HCT116 (cell line): ENCODE data around the gene USP15. TPM values are rescaled to one million over a fixed set of nuclear protein-coding genes. Genes with fewer than 3 reads are reported as not detected.

Experiments used
- ATAC-seq: fragments of 200-7000 bp; cut with Tn5 transposase; 2 replicates; pipeline ENCODE4 v1.9.1; 2020; ENCODE audit warnings: mild to moderate bottlenecking, moderate library complexity
- BruUV-seq: library from RNA; stranded (reverse); fragments of 400-500 nt; replicated peaks from 2 replicates; lab custom pipeline; 2021; lab: Mats Ljungman, UMichigan
- CTCF ChIA-PET: fragments of 300-600 bp; sonication (Branson Sonifier 250); formaldehyde crosslinking; loops from one replicate; lab custom pipeline; 2021; ENCODE audit warnings: antibody characterized with exemption; lab: Charles Lee
- POLR2A ChIA-PET: fragments of 300-600, 350-600 bp; sonication (Branson Sonifier 250); formaldehyde crosslinking; loops from one replicate; lab custom pipeline; 2021; ENCODE audit warnings: antibody characterized with exemption; lab: Charles Lee
- RAD21 ChIA-PET, 2 experiments: fragments of 300-600 bp; sonication (Branson Sonifier 250); formaldehyde crosslinking; loops; one replicate each; lab custom pipeline; 2023; ENCODE audit warnings: low total read pairs in 2 of 2; ENCODE audit not compliant: uncharacterized antibody in 2 of 2, unreplicated experiment in 2 of 2, low non-redundant PET in 1 of 2; lab: Charles Lee
- DNase-seq: peaks from one replicate; pipeline ENCODE4 v3.0.0-alpha.2; 2010; ENCODE audit warnings: low read depth, low spot score
- H2AFZ ChIP-seq: fragments of 200-600 bp; shearing (Covaris generic), sonication (generic); 2 replicates; pipeline ENCODE4 v1.6.1; 2017; ENCODE audit warnings: low read depth, mixed run types, mixed read lengths, antibody characterized with exemption, low read length; ENCODE audit not compliant: poor library complexity, severe bottlenecking
- H3K27ac ChIP-seq: 2 replicates; pipeline ENCODE4 v1.5.1; 2012; ENCODE audit warnings: low read depth, low read length
- H3K27me3 ChIP-seq: fragments of 200-600 bp; sonication (generic); 2 replicates; pipeline ENCODE4 v1.6.1; 2016; ENCODE audit warnings: mixed run types, low read length, mixed read lengths; ENCODE audit not compliant: insufficient read depth
- H3K36me3 ChIP-seq, 2 experiments: fragments of 200-500 bp in 1 of 2; fragments of 200-600 bp in 1 of 2; sonication (Bioruptor generic) in 1 of 2; sonication (generic) in 1 of 2; 2 replicates each; pipeline versions ENCODE4 v1.5.1 to v1.6.1; 2014 to 2016; ENCODE audit warnings: low read length in 2 of 2, inconsistent platforms in 1 of 2, mixed read lengths in 1 of 2, mixed run types in 1 of 2; ENCODE audit not compliant: insufficient read depth in 2 of 2, control insufficient read depth in 1 of 2
- H3K4me1 ChIP-seq, 2 experiments: fragments of 200-600 bp in 1 of 2; sonication (generic) in 1 of 2; 2 replicates each; pipeline versions ENCODE4 v1.5.1 to v1.6.1; 2012 to 2017; ENCODE audit warnings: low read length in 2 of 2, inconsistent platforms in 1 of 2, mild to moderate bottlenecking in 1 of 2, mixed read lengths in 1 of 2, mixed run types in 1 of 2, moderate library complexity in 1 of 2; ENCODE audit not compliant: insufficient read depth in 2 of 2, control insufficient read depth in 1 of 2
- H3K4me2 ChIP-seq: fragments of 200-600 bp; sonication (generic); 2 replicates; pipeline ENCODE4 v1.6.1; 2017; ENCODE audit warnings: mixed run types, low read length, mixed read lengths
- H3K4me3 ChIP-seq, 2 experiments: fragments of 200-600 bp in 1 of 2; sonication (generic) in 1 of 2; replicated peaks in 1 of 2; 2 replicates each; pipeline ENCODE4 v1.5.1; 2011 to 2016; ENCODE audit warnings: low read length in 2 of 2, control low read depth in 1 of 2, low read depth in 1 of 2, mild to moderate bottlenecking in 1 of 2, mixed read lengths in 1 of 2, mixed run types in 1 of 2
- H3K79me2 ChIP-seq: fragments of 200-600 bp; sonication (generic); 2 replicates; pipeline ENCODE4 v1.6.1; 2017; ENCODE audit warnings: mild to moderate bottlenecking, mixed run types, low read length, moderate library complexity, mixed read lengths; ENCODE audit not compliant: insufficient read depth
- H3K9ac ChIP-seq: fragments of 200-600 bp; sonication (generic); 2 replicates; pipeline ENCODE4 v1.6.1; 2016; ENCODE audit warnings: low read length, mixed read lengths
- H3K9me2 ChIP-seq: fragments of 200-600 bp; sonication (generic), shearing (Covaris generic); 2 replicates; pipeline ENCODE4 v1.6.1; 2017; ENCODE audit warnings: mixed run types, mild to moderate bottlenecking, moderate library complexity; ENCODE audit not compliant: insufficient read depth
- H3K9me3 ChIP-seq, 2 experiments: fragments of 200-500 bp in 1 of 2; fragments of 200-600 bp in 1 of 2; sonication (Bioruptor generic) in 1 of 2; sonication (generic) in 1 of 2; 2 replicates each; pipeline ENCODE4 v1.6.1; 2014 to 2017; ENCODE audit warnings: low read length in 2 of 2, mixed read lengths in 2 of 2, inconsistent platforms in 1 of 2, low read depth in 1 of 2, mild to moderate bottlenecking in 1 of 2, mixed run types in 1 of 2, moderate library complexity in 1 of 2; ENCODE audit not compliant: control insufficient read depth in 1 of 2, insufficient read depth in 1 of 2
- H4K20me1 ChIP-seq: fragments of 200-600 bp; sonication (generic), shearing (Covaris generic); 2 replicates; pipeline ENCODE4 v1.6.1; 2017; ENCODE audit warnings: mixed run types, mild to moderate bottlenecking, moderate library complexity; ENCODE audit not compliant: insufficient read depth
- CBX3 ChIP-seq: IDR thresholded peaks from 2 replicates; pipeline ENCODE4 v1.6.1; 2012; ENCODE audit warnings: low read depth
- CEBPB ChIP-seq: IDR thresholded peaks from 2 replicates; pipeline ENCODE4 v1.6.1; 2012; ENCODE audit warnings: low read depth
- CTCF ChIP-seq, 3 experiments: fragments of 200-600 bp in 1 of 3; sonication (generic) in 1 of 3; IDR thresholded peaks in 2 of 3; conservative IDR thresholded peaks in 1 of 3; 2 replicates each; pipeline ENCODE4 v1.5.1; 2012 to 2017; ENCODE audit warnings: low read depth in 2 of 3, low read length in 2 of 3, antibody characterized with exemption in 1 of 3, borderline replicate concordance in 1 of 3, control low read depth in 1 of 3, mild to moderate bottlenecking in 1 of 3, mixed read lengths in 1 of 3, mixed run types in 1 of 3, moderate library complexity in 1 of 3; ENCODE audit not compliant: insufficient read depth in 1 of 3
- ELF1 ChIP-seq: IDR thresholded peaks from 2 replicates; pipeline ENCODE4 v1.6.1; 2012; ENCODE audit warnings: low read depth, borderline replicate concordance
- EZH2 ChIP-seq: fragments of 200-600 bp; sonication (generic); IDR thresholded peaks from 2 replicates; pipeline ENCODE4 v1.6.1; 2017; ENCODE audit warnings: antibody characterized with exemption, mixed run types
- EZH2phosphoT487 ChIP-seq: fragments of 200-600 bp; IDR thresholded peaks from 2 replicates; pipeline ENCODE4 v1.6.1; 2018; ENCODE audit warnings: antibody characterized with exemption, borderline replicate concordance
- FOSL1 ChIP-seq: IDR thresholded peaks from 2 replicates; pipeline ENCODE4 v1.6.1; 2012; ENCODE audit warnings: low read depth
- JUND ChIP-seq: IDR thresholded peaks from 2 replicates; pipeline ENCODE4 v1.6.1; 2012
- MAX ChIP-seq: IDR thresholded peaks from 2 replicates; pipeline ENCODE4 v1.6.1; 2012
- POLR2A ChIP-seq: IDR thresholded peaks from 2 replicates; pipeline ENCODE4 v1.7.0; 2011; ENCODE audit warnings: borderline replicate concordance; ENCODE audit not compliant: insufficient read depth, insufficient read length; ENCODE audit errors: extremely low read depth
- REST ChIP-seq: IDR thresholded peaks from 2 replicates; pipeline ENCODE4 v1.6.1; 2012; ENCODE audit warnings: low read depth
- SIN3A ChIP-seq: IDR thresholded peaks from 2 replicates; pipeline ENCODE4 v1.6.1; 2012; ENCODE audit warnings: low read depth
- SRF ChIP-seq: IDR thresholded peaks from 2 replicates; pipeline ENCODE4 v1.6.1; 2012; ENCODE audit warnings: low read depth
- TCF7L2 ChIP-seq: IDR thresholded peaks from 2 replicates; pipeline ENCODE4 v1.7.0; 2011; ENCODE audit warnings: borderline replicate concordance, inconsistent platforms; ENCODE audit not compliant: insufficient read depth, insufficient read length; ENCODE audit errors: extremely low read depth
- YY1 ChIP-seq: IDR thresholded peaks from 2 replicates; pipeline ENCODE4 v1.6.1; 2011; ENCODE audit warnings: low read length, low read depth, moderate library complexity, mild to moderate bottlenecking; ENCODE audit not compliant: insufficient replicate concordance; ENCODE audit errors: extremely low read depth
- ZBTB33 ChIP-seq: IDR thresholded peaks from 2 replicates; pipeline ENCODE4 v1.6.1; 2011; ENCODE audit warnings: mild to moderate bottlenecking, low read length, moderate library complexity; ENCODE audit not compliant: insufficient replicate concordance; ENCODE audit errors: extremely low read depth
- ZFX ChIP-seq: fragments of 450-650 bp; IDR thresholded peaks from 2 replicates; pipeline ENCODE4 v1.6.1; 2017
- ZNF274 ChIP-seq: fragments of 200-500 bp; sonication (Bioruptor generic); IDR thresholded peaks from 2 replicates; pipeline ENCODE4 v1.6.1; 2014; ENCODE audit warnings: mild to moderate bottlenecking, low read depth, low read length, inconsistent platforms
- intact Hi-C: fragments of 100-400 bp; cut with micrococcal nuclease; formaldehyde crosslinking; loops from 2 replicates; pipeline ENCODE4 v1.10.0; 2022
- total RNA-seq: library from RNA; stranded (reverse); gene quantifications from one replicate; pipeline ENCODE4 v1.2.1, GENCODE V29; 2021; ENCODE audit not compliant: unreplicated experiment

Gene USP15
- total RNA-seq, 1 experiment from 2014 or later = 49.5 TPM

GRCh38 chr12:62270872-62271271 lies 10.7 kb downstream of the USP15 start:
- peaks cover 100% of the 10 kb centered on the region for H3K79me2 ChIP-seq
- DNase-seq = no peak
- H2AFZ ChIP-seq = no peak overlapping the region
- no peak for ATAC-seq
- no peaks in the 10 kb centered on the region for H3K9me3 ChIP-seq
- peaks cover 0 to 10% of the 10 kb centered on the region in 2 experiments; a peak in 1 of 4 replicates for H3K4me1 ChIP-seq
- no peaks in the 10 kb centered on the region for H3K9me2 ChIP-seq
- no peaks in the 10 kb centered on the region for H3K36me3 ChIP-seq
- TF ChIP-seq SRF (no peak), MAX (no peak), TCF7L2 (no peak), POLR2A (no peak), EZH2phosphoT487 (no peak), JUND (no peak), SIN3A (no peak), ELF1 (no peak), CTCF (IDR thresholded peaks at IDR 0.05 in 2 of 3, conservative IDR thresholded peaks at IDR 0.05 in 1 of 3; ENCODE audit: borderline replicate concordance in 1 of 3, insufficient read depth in 1 of 3, low read depth in 2 of 3, low read length in 2 of 3) (no peak), CBX3 (no peak), REST (no peak), FOSL1 (no peak), YY1 (no peak), CEBPB (no peak), ZNF274 (no peak), EZH2 (no peak), ZBTB33 (no peak), ZFX (no peak)
- TF ChIP-seq, all 23 proteins: peak for 0
- no peak overlapping the region for H3K27ac ChIP-seq
- no peak overlapping the region for H3K4me2 ChIP-seq
- intact Hi-C loops = no loop called here
- POLR2A ChIA-PET = no interaction called here
- BruUV-seq = no TSS peak
- CTCF ChIA-PET = interaction anchor here (1.4 kb wide), 1 partner anchor 11 kb away, joined by 3 read pairs; no protein-coding TSS in a partner anchor
- no peak overlapping the region for H3K9ac ChIP-seq
- peaks cover 39% of the 10 kb centered on the region for H4K20me1 ChIP-seq
- RAD21 ChIA-PET = no interaction called here
- H3K27me3 ChIP-seq = no peaks in the 10 kb centered on the region
- H3K4me3 ChIP-seq = no peak overlapping the region
